ENCODE results near the gene SORBS2.
"Not testable (repeated sequence)": the region's sequence is repeated elsewhere in the genome, so short reads cannot be mapped to it uniquely, and the experiment has no call there.

Gene SORBS2
- 0 to 0.19 (median 0) reads per million in 3 donors for total RNA-seq

GRCh38 chr4:185811509-185812364 is at the start of gene SORBS2:
TSS of gene SORBS2 (minus strand) at chr4:185812194. CDS start at chr4:185690571, 121,623 bp downstream.
- Histone ChIP-seq H3K27me3 (replicated peaks; ENCODE audit: control insufficient read depth, insufficient read depth, low read length, poor library complexity, severe bottlenecking) (no peaks in the 10 kb centered on the region), H3K4me1 (ENCODE audit: control insufficient read depth, insufficient read depth, low read length, poor library complexity, severe bottlenecking) (no peaks in the 10 kb centered on the region), H3K9me3 (ENCODE audit: control insufficient read depth, low read length) (no peaks in the 10 kb centered on the region), H3K27ac (ENCODE audit: insufficient read depth, low read length, poor library complexity, severe bottlenecking) (no peak within 1 kb of the TSS), H3K36me3 (ENCODE audit: control insufficient read depth, insufficient read depth, low read length) (no peaks in the 10 kb centered on the region), H3K4me3 (ENCODE audit: insufficient read depth, low read depth, low read length, poor library complexity, severe bottlenecking) (no peak within 1 kb of the TSS)
- DNase-seq = no peak

GRCh38 chr4:185859111-185859510 is 47.1 kb upstream of the SORBS2 start:
- Histone ChIP-seq H3K27ac (ENCODE audit: insufficient read depth, low read length, poor library complexity, severe bottlenecking) (no peak overlapping the region), H3K4me1 (ENCODE audit: control insufficient read depth, insufficient read depth, low read length, poor library complexity, severe bottlenecking) (no peaks in the 10 kb centered on the region), H3K36me3 (ENCODE audit: control insufficient read depth, insufficient read depth, low read length) (no peaks in the 10 kb centered on the region), H3K27me3 (replicated peaks; ENCODE audit: control insufficient read depth, insufficient read depth, low read length, poor library complexity, severe bottlenecking) (no peaks in the 10 kb centered on the region), H3K9me3 (ENCODE audit: control insufficient read depth, low read length) (no peaks in the 10 kb centered on the region), H3K4me3 (ENCODE audit: insufficient read depth, low read depth, low read length, poor library complexity, severe bottlenecking) (no peak overlapping the region)
- DNase-seq = no peak

GRCh38 chr4:185857561-185857960 is 45.6 kb upstream of the SORBS2 start:
- not testable (repeated sequence) for H3K27me3 ChIP-seq (replicated peaks; ENCODE audit: control insufficient read depth, insufficient read depth, low read length, poor library complexity, severe bottlenecking); H3K36me3 ChIP-seq (ENCODE audit: control insufficient read depth, insufficient read depth, low read length); DNase-seq

DNA sequence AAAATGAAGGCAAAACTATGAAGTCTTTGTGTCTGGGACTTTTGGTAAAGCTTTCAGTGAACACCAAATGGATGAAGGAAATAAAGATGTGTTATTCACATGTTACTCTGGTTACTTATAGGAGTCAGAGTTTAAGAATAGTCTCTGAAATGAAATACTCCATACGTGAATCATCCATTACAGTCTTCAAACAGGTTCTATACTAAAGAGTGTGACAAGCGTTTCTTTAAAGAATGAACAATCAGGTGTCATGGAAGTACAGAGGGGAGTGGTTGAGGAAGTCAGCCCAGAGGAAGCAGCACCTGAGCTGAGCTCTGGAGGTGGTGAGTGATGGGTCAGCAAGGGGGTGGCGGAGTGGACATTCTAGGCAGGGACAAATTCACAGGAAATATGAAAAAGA is 41.8 kb upstream of the SORBS2 start:
- no peak for DNase-seq
- Histone ChIP-seq H3K4me3 (ENCODE audit: insufficient read depth, low read depth, low read length, poor library complexity, severe bottlenecking) (no peak overlapping the region), H3K9me3 (ENCODE audit: control insufficient read depth, low read length) (no peaks in the 10 kb centered on the region), H3K27me3 (replicated peaks; ENCODE audit: control insufficient read depth, insufficient read depth, low read length, poor library complexity, severe bottlenecking) (no peaks in the 10 kb centered on the region), H3K36me3 (ENCODE audit: control insufficient read depth, insufficient read depth, low read length) (no peaks in the 10 kb centered on the region), H3K27ac (ENCODE audit: insufficient read depth, low read length, poor library complexity, severe bottlenecking) (no peak overlapping the region), H3K4me1 (ENCODE audit: control insufficient read depth, insufficient read depth, low read length, poor library complexity, severe bottlenecking) (no peaks in the 10 kb centered on the region)

More at GRCh38 chr4:185857561-185857960, 45.6 kb upstream of the SORBS2 start:
- not testable (repeated sequence) for H3K4me3 ChIP-seq (ENCODE audit: insufficient read depth, low read depth, low read length, poor library complexity, severe bottlenecking); H3K9me3 ChIP-seq (ENCODE audit: control insufficient read depth, low read length); H3K27ac ChIP-seq (ENCODE audit: insufficient read depth, low read length, poor library complexity, severe bottlenecking); H3K4me1 ChIP-seq (ENCODE audit: control insufficient read depth, insufficient read depth, low read length, poor library complexity, severe bottlenecking)

DNA sequence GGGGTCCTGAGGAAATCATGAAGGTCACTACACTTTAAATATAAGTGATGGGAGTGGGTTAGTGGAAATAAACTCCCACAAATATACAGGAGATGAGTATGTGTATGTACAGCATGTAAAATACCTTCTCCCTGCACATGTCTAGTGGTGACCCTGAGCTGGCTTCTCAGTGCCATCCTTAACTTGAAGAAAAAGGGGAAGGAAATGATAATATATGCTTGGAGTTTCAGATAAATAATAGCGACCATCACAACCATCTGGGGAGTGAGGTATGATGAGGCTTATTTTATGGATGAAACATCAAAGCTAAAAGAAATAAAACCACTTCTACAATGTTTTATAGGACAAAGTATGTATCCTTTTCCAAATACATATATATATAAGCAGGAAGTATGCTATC is 41.0 kb upstream of the SORBS2 start:
- Histone ChIP-seq H3K4me1 (ENCODE audit: control insufficient read depth, insufficient read depth, low read length, poor library complexity, severe bottlenecking) (no peaks in the 10 kb centered on the region), H3K27me3 (replicated peaks; ENCODE audit: control insufficient read depth, insufficient read depth, low read length, poor library complexity, severe bottlenecking) (no peaks in the 10 kb centered on the region), H3K27ac (ENCODE audit: insufficient read depth, low read length, poor library complexity, severe bottlenecking) (no peak overlapping the region), H3K4me3 (ENCODE audit: insufficient read depth, low read depth, low read length, poor library complexity, severe bottlenecking) (no peak overlapping the region), H3K9me3 (ENCODE audit: control insufficient read depth, low read length) (no peaks in the 10 kb centered on the region), H3K36me3 (ENCODE audit: control insufficient read depth, insufficient read depth, low read length) (no peaks in the 10 kb centered on the region)
- no peak for DNase-seq

DNA sequence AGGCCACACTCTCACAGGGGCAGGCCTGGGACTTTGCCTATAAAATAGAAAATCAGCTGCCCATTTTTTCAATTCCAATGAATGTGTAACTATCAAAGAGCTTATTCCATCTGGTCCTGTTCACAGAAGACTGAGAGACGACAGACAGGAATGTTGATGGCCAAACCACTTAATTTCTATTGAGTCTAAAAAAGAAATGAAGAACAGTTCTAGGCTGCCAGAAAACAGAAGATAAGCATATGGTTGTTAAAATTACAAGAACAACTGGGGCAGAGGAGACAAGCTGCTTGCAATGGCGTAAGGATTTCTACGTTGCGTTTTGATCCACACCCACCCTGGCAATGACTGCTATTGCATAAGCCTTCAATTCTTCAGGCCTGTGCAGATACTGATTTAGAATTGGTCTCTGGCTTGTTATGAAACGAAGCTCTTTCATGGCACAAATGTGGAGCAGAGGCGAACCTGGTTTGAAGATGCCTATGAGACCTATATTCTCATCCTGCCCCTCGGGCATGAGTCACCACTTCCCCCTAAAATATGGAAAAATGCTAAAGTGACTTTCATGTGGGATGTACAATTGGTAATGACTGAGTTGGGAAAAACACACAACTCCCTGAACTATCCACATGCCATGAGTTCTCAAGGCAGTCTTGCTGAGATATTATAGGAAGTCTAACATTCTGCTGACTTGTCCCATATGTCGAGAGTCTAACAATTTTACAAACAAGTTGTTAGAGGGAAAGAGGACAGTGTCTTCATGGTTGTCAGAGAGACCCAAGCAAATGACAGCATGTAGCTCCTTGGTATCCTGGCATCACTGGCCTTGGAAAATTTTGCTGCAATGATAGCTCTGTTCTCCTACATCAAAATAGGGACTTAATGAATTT is 37.9 kb upstream of the SORBS2 start:
- H3K9me3 ChIP-seq (ENCODE audit: control insufficient read depth, low read length) = no peaks in the 10 kb centered on the region
- DNase-seq = no peak
- H3K36me3 ChIP-seq (ENCODE audit: control insufficient read depth, insufficient read depth, low read length) = no peaks in the 10 kb centered on the region
- H3K4me1 ChIP-seq (ENCODE audit: control insufficient read depth, insufficient read depth, low read length, poor library complexity, severe bottlenecking) = no peaks in the 10 kb centered on the region
- no peaks in the 10 kb centered on the region for H3K27me3 ChIP-seq (replicated peaks; ENCODE audit: control insufficient read depth, insufficient read depth, low read length, poor library complexity, severe bottlenecking)
- H3K27ac ChIP-seq (ENCODE audit: insufficient read depth, low read length, poor library complexity, severe bottlenecking) = no peak overlapping the region
- no peak overlapping the region for H3K4me3 ChIP-seq (ENCODE audit: insufficient read depth, low read depth, low read length, poor library complexity, severe bottlenecking)

GRCh38 chr4:185847352-185848097 is 35.5 kb upstream of the SORBS2 start:
- H3K4me3 ChIP-seq (ENCODE audit: insufficient read depth, low read depth, low read length, poor library complexity, severe bottlenecking) = no peak overlapping the region
- no peaks in the 10 kb centered on the region for H3K27me3 ChIP-seq (replicated peaks; ENCODE audit: control insufficient read depth, insufficient read depth, low read length, poor library complexity, severe bottlenecking)
- no peaks in the 10 kb centered on the region for H3K36me3 ChIP-seq (ENCODE audit: control insufficient read depth, insufficient read depth, low read length)
- H3K27ac ChIP-seq (ENCODE audit: insufficient read depth, low read length, poor library complexity, severe bottlenecking) = no peak overlapping the region
- no peaks in the 10 kb centered on the region for H3K9me3 ChIP-seq (ENCODE audit: control insufficient read depth, low read length)
- DNase-seq = no peak
- no peaks in the 10 kb centered on the region for H3K4me1 ChIP-seq (ENCODE audit: control insufficient read depth, insufficient read depth, low read length, poor library complexity, severe bottlenecking)

- H3K27me3 ChIP-seq (replicated peaks; ENCODE audit: control insufficient read depth, insufficient read depth, low read length, poor library complexity, severe bottlenecking) = no peaks in the 10 kb centered on the region
- no peak overlapping the region for H3K4me3 ChIP-seq (ENCODE audit: insufficient read depth, low read depth, low read length, poor library complexity, severe bottlenecking)
- no peaks in the 10 kb centered on the region for H3K9me3 ChIP-seq (ENCODE audit: control insufficient read depth, low read length)
- H3K36me3 ChIP-seq (ENCODE audit: control insufficient read depth, insufficient read depth, low read length) = no peaks in the 10 kb centered on the region
- no peaks in the 10 kb centered on the region for H3K4me1 ChIP-seq (ENCODE audit: control insufficient read depth, insufficient read depth, low read length, poor library complexity, severe bottlenecking)
- no peak for DNase-seq
- no peak overlapping the region for H3K27ac ChIP-seq (ENCODE audit: insufficient read depth, low read length, poor library complexity, severe bottlenecking)
Observed at GRCh38 chr4:185846505-185847150, 34.6 kb upstream of the SORBS2 start.

- Histone ChIP-seq H3K4me1 (ENCODE audit: control insufficient read depth, insufficient read depth, low read length, poor library complexity, severe bottlenecking) (no peaks in the 10 kb centered on the region), H3K9me3 (ENCODE audit: control insufficient read depth, low read length) (no peaks in the 10 kb centered on the region), H3K36me3 (ENCODE audit: control insufficient read depth, insufficient read depth, low read length) (no peaks in the 10 kb centered on the region), H3K27ac (ENCODE audit: insufficient read depth, low read length, poor library complexity, severe bottlenecking) (no peak overlapping the region), H3K27me3 (replicated peaks; ENCODE audit: control insufficient read depth, insufficient read depth, low read length, poor library complexity, severe bottlenecking) (no peaks in the 10 kb centered on the region), H3K4me3 (ENCODE audit: insufficient read depth, low read depth, low read length, poor library complexity, severe bottlenecking) (no peak overlapping the region)
- no peak for DNase-seq
Observed at GRCh38 chr4:185845966-185846365, 34.0 kb upstream of the SORBS2 start.
